ENCODE measurements around the gene YWHAG.

GRCh38 chr7:76337147-76337546 is 21.6 kb downstream of the YWHAG start:
- TF ChIP-seq FOSL2 (IDR thresholded peaks at IDR 0.05; ENCODE audit: borderline replicate concordance, low read depth) (no peak), FOXM1 (IDR thresholded peaks at IDR 0.05; ENCODE audit: low read depth) (no peak), CHD2 (IDR thresholded peaks at IDR 0.05; ENCODE audit: low read length, partially characterized antibody) (peak; percentile 57), POLR2AphosphoS5 (IDR thresholded peaks at IDR 0.05; ENCODE audit: low read depth, low read length) (no peak)

Measured in SK-N-SH (cell line).